Kidney epithelial cell (primary cell): ENCODE results near the gene EPB41L1. TPM values are rescaled to one million over a fixed set of nuclear protein-coding genes. Genes with fewer than 3 reads are reported as not detected.

Source experiments
- DNase-seq: peaks from one replicate; pipeline ENCODE4 v3.0.0-alpha.2; 2010; ENCODE audit warnings: low read depth
- H3K27me3 ChIP-seq: 2 replicates; pipeline ENCODE4 v1.6.0; 2011; ENCODE audit warnings: low read length; ENCODE audit not compliant: control insufficient read depth, insufficient read depth
- H3K36me3 ChIP-seq: 2 replicates; pipeline ENCODE4 v1.5.1; 2011; ENCODE audit warnings: low read length; ENCODE audit not compliant: control insufficient read depth, insufficient read depth
- H3K4me3 ChIP-seq: 2 replicates; pipeline ENCODE4 v1.5.1; 2011; ENCODE audit warnings: low read depth, mild to moderate bottlenecking, control low read depth, low read length
- total RNA-seq: library from RNA; depleted of rRNA; stranded (reverse); fragments of >200 nt; gene quantifications from 2 replicates; pipeline ENCODE4 v1.2.3, GENCODE V29; 2015
- TF ChIP-seq, protein P1 (sequence below): IDR thresholded peaks from 2 replicates; pipeline ENCODE4 v1.5.1; 2011; ENCODE audit warnings: mild to moderate bottlenecking, moderate library complexity, low read length, control low read depth, inconsistent platforms; ENCODE audit not compliant: insufficient read depth, poor library complexity, severe bottlenecking

The EPB41L1 gene
- total RNA-seq, 1 donor from 2014 or later = 25.0 TPM

DNA sequence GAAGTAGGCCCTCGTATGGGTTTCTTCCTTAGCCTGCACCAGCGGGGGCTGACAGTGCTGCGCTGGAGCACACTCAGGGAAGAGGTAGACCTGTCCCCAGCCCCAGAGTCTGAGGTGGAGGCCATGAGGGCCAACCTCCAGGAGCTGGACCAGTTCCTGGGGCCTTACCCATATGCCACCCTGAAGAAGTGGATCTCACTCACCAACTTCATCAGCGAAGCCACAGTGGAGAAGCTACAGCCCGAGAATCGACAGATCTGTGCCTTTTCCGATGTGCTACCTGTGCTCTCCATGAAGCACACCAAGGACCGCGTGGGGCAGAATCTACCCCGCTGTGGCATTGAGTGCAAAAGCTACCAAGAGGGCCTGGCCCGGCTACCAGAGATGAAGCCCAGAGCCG is 85.5 kb downstream of the EPB41L1 start:
- TF ChIP-seq, protein P1, sequence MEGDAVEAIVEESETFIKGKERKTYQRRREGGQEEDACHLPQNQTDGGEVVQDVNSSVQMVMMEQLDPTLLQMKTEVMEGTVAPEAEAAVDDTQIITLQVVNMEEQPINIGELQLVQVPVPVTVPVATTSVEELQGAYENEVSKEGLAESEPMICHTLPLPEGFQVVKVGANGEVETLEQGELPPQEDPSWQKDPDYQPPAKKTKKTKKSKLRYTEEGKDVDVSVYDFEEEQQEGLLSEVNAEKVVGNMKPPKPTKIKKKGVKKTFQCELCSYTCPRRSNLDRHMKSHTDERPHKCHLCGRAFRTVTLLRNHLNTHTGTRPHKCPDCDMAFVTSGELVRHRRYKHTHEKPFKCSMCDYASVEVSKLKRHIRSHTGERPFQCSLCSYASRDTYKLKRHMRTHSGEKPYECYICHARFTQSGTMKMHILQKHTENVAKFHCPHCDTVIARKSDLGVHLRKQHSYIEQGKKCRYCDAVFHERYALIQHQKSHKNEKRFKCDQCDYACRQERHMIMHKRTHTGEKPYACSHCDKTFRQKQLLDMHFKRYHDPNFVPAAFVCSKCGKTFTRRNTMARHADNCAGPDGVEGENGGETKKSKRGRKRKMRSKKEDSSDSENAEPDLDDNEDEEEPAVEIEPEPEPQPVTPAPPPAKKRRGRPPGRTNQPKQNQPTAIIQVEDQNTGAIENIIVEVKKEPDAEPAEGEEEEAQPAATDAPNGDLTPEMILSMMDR = no peak
- Histone ChIP-seq H3K4me3 (no peak overlapping the region), H3K36me3 (peaks cover 4% of the 10 kb centered on the region)

DNA sequence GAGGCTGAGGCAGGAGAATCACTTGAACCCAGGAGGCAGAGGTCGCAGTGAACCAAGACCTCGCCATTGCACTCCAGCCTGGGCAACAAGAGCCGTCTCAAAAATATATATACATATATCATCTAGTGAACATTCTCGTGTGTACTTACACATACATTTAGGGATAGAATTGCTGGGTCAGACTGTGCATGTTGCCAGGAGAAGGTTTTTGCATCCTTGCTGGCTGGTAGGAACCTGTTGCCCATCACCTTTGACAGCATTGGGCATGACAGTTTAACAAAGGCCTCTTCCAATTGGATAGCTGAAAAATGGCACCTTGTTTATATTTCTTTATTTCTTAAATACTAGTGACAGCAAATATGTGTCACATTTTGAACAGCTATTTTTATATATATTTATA is 87.1 kb downstream of the EPB41L1 start:
- no peaks in the 10 kb centered on the region for H3K27me3 ChIP-seq
- TF ChIP-seq, protein P1 = no peak
- H3K4me3 ChIP-seq = no peak overlapping the region
- peaks cover 4% of the 10 kb centered on the region for H3K36me3 ChIP-seq
- DNase-seq = no peak

More for the DNA sequence above, 85.5 kb downstream of the EPB41L1 start:
- DNase-seq = no peak
- no peaks in the 10 kb centered on the region for H3K27me3 ChIP-seq

DNA sequence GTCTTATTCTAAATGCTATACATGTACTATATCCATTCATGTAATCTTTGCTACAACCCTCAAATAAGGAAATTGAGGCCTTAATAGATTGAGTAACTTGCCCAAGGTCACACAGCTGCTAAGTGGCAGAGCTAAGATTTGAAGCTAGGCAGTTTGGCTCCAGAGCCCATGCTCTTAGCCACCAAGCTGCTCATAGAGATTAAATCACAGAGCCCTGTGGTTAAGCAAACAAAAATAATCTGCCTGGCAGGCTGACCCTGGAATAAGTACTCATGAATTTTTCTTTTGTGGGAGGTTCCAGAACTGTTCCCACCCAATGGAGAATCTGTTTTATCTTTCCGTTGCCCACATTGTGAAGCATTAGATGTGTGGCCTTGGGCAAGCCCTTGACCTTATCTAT is 89.2 kb downstream of the EPB41L1 start:
- TF ChIP-seq, protein P1 = no peak
- no peak for DNase-seq
- no peak overlapping the region for H3K4me3 ChIP-seq
- no peaks in the 10 kb centered on the region for H3K27me3 ChIP-seq
- peaks cover 4% of the 10 kb centered on the region for H3K36me3 ChIP-seq

DNA sequence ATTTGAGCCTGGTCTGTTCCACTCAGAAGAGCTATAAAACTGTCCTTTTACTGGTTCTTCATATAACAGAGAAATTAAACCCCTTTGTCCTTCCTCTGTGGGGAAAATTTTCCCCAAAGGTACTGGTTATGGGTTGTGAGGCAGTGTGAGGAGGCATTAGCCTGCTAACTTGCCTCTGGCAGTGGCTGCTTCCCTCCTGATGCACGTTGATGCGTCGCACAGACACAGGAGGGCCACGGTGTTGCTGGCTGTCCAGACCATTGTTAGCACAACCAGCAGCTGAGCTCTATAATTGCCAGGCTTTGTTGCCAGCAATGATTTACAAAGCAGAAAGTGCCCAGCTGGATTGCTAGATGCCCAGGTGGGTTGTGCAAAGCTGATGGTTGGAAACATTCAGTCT is 91.9 kb downstream of the EPB41L1 start:
- DNase-seq = no peak
- no peaks in the 10 kb centered on the region for H3K27me3 ChIP-seq
- H3K4me3 ChIP-seq = no peak overlapping the region
- H3K36me3 ChIP-seq = peaks cover 3% of the 10 kb centered on the region
- TF ChIP-seq, protein P1 = no peak

DNA sequence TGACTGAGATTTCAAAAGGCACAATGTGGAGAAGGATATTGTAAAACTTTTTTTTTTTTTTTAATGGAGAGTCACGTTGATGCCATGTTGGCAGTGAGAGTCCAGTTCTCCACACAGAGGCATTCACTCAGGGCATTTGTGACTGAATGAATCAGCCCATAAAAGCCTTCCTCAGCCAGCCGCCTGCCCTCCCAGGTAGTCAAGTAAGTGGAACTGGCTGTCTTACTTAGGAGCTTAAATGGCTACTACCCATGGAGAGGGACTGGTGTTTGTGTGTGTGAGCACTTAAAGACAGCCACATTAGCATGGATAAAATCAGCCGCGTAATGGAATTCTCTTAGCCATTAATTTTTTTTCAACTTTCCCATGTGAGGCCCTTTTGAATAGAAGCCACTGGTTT is 94.3 kb downstream of the EPB41L1 start:
- H3K36me3 ChIP-seq = peaks cover 3% of the 10 kb centered on the region
- H3K27me3 ChIP-seq = no peaks in the 10 kb centered on the region
- TF ChIP-seq, protein P1 = no peak
- DNase-seq = no peak
- H3K4me3 ChIP-seq = no peak overlapping the region

GRCh38 chr20:36249450-36249849 is 94.9 kb downstream of the EPB41L1 start:
- no peak overlapping the region for H3K4me3 ChIP-seq
- TF ChIP-seq, protein P1 = no peak
- peaks cover 3% of the 10 kb centered on the region for H3K36me3 ChIP-seq
- no peaks in the 10 kb centered on the region for H3K27me3 ChIP-seq
- no peak for DNase-seq
